HFF-Myc (cell line): ENCODE results near the gene ARL8B.

Experiments
- DNase-seq: peaks from one replicate; pipeline ENCODE4 v3.0.0-alpha.2; 2011; ENCODE audit warnings: low read depth; ENCODE audit errors: extremely low read depth
- H3K4me3 ChIP-seq: replicated peaks from 2 replicates; pipeline ENCODE4 v1.5.1; 2011; ENCODE audit warnings: low read depth, mild to moderate bottlenecking, control low read depth, low read length
- CTCF ChIP-seq: IDR thresholded peaks from 2 replicates; pipeline ENCODE4 v1.5.1; 2012; ENCODE audit warnings: mild to moderate bottlenecking, low read depth, low read length, control low read depth; ENCODE audit errors: missing control alignments

ARL8B gene

GRCh38 chr3:5136919-5137429 lies 14.9 kb downstream of the ARL8B start:
- H3K4me3 ChIP-seq = no peak overlapping the region
- DNase-seq = no peak
- TF ChIP-seq CTCF = no peak

GRCh38 chr3:5138214-5138981 lies 16.3 kb downstream of the ARL8B start:
- DNase-seq = no peak
- no peak for TF ChIP-seq CTCF
- no peak overlapping the region for H3K4me3 ChIP-seq

GRCh38 chr3:5140230-5140621 lies 18.1 kb downstream of the ARL8B start:
- no peak for TF ChIP-seq CTCF
- DNase-seq = no peak
- no peak overlapping the region for H3K4me3 ChIP-seq

GRCh38 chr3:5140839-5141238 lies 18.7 kb downstream of the ARL8B start:
- no peak overlapping the region for H3K4me3 ChIP-seq
- no peak for TF ChIP-seq CTCF
- DNase-seq = no peak

GRCh38 chr3:5141760-5142159 lies 19.7 kb downstream of the ARL8B start:
- no peak for DNase-seq
- no peak for TF ChIP-seq CTCF
- no peak overlapping the region for H3K4me3 ChIP-seq

- no peak for TF ChIP-seq CTCF
- no peak overlapping the region for H3K4me3 ChIP-seq
- no peak for DNase-seq
Measured at GRCh38 chr3:5143464-5143863, 21.4 kb downstream of the ARL8B start.
